ENCODE data around the gene RBKS. TPM values are rescaled to one million over a fixed set of nuclear protein-coding genes. Genes with fewer than 3 reads are reported as not detected.

Gene RBKS
- total and polyA plus RNA-seq, 2 of the 13 experiments (the other 11 are each of a cell fraction or from before 2014, with no cell fraction given): 7.7 to 8.3 TPM

GRCh38 chr2:27790796-27791195 is 99.4 kb downstream of the RBKS start:
- Histone ChIP-seq H2AFZ (ENCODE audit: low read length) (no peak overlapping the region), H3K9me3 (ENCODE audit: low read length) (no peaks in the 10 kb centered on the region), H4K20me1 (ENCODE audit: insufficient read depth, low read length) (no peaks in the 10 kb centered on the region), H3K9ac (ENCODE audit: insufficient read depth, low read depth, low read length) (no peak overlapping the region), H3K79me2 (ENCODE audit: insufficient read depth, low read length) (no peaks in the 10 kb centered on the region), H3K4me1 (ENCODE audit: insufficient read depth, low read length) (peaks cover 13% of the 10 kb centered on the region), H3K4me3 (replicated peaks in 1 of 3; ENCODE audit: insufficient read depth in 1 of 3, low read depth in 2 of 3, low read length in 3 of 3) (no peak overlapping the region), H3K36me3 (replicated peaks in 1 of 2; ENCODE audit: control insufficient read depth in 1 of 2, insufficient read depth in 2 of 2, low read length in 2 of 2) (no peaks in the 10 kb centered on the region), H3K4me2 (ENCODE audit: low read depth, low read length) (no peak overlapping the region), H3K27me3 (ENCODE audit: control insufficient read depth in 1 of 2, insufficient read depth in 2 of 2, low read length in 2 of 2) (no peaks in the 10 kb centered on the region), H3K27ac (ENCODE audit: extremely low read length, insufficient read depth, low read length) (no peak overlapping the region)
- TF ChIP-seq ZNF484 (CRISPR knock-in tag; IDR thresholded peaks at IDR 0.05; ENCODE audit: borderline replicate concordance, low read depth): no peak
- TF ChIP-seq HNRNPLL (IDR thresholded peaks at IDR 0.05; ENCODE audit: low read depth, low read length, poor library complexity, severe bottlenecking): no peak
- TF ChIP-seq ZNF232 (CRISPR knock-in tag; IDR thresholded peaks at IDR 0.05; ENCODE audit: borderline replicate concordance): no peak
- no peak for TF ChIP-seq PRPF4 (IDR thresholded peaks at IDR 0.05; ENCODE audit: low read depth, low read length, poor library complexity, severe bottlenecking)
- no peak for TF ChIP-seq SYNCRIP (IDR thresholded peaks at IDR 0.05; ENCODE audit: insufficient read depth, low read depth, low read length)
- no peak for TF ChIP-seq ZNF781 (CRISPR knock-in tag; IDR thresholded peaks at IDR 0.05; ENCODE audit: borderline replicate concordance, not compliant biosample characterization)
- no peak for TF ChIP-seq SNAI1 (CRISPR knock-in tag; IDR thresholded peaks at IDR 0.05; ENCODE audit: borderline replicate concordance)
- TF ChIP-seq HHEX (CRISPR knock-in tag; IDR thresholded peaks at IDR 0.05): no peak
- no peak for TF ChIP-seq BRF2 (CRISPR knock-in tag; IDR thresholded peaks at IDR 0.05)
- no peak for TF ChIP-seq TARDBP (CRISPR knock-in tag; IDR thresholded peaks at IDR 0.05)
- no peak for TF ChIP-seq DZIP1 (CRISPR knock-in tag; IDR thresholded peaks at IDR 0.05)
- TF ChIP-seq ZNF564 (CRISPR knock-in tag; IDR thresholded peaks at IDR 0.05): no peak
- no peak for TF ChIP-seq ZNF7 (CRISPR knock-in tag; IDR thresholded peaks at IDR 0.05)
- no peak for TF ChIP-seq HOXA9 (CRISPR knock-in tag; IDR thresholded peaks at IDR 0.05; ENCODE audit: borderline replicate concordance)
- no peak for TF ChIP-seq EEA1 (CRISPR knock-in tag; IDR thresholded peaks at IDR 0.05; ENCODE audit: borderline replicate concordance)
- no peak for TF ChIP-seq ATAD3A (CRISPR knock-in tag; IDR thresholded peaks at IDR 0.05)
- TF ChIP-seq RFX5 (IDR thresholded peaks at IDR 0.05; ENCODE audit: low read depth, low read length): no peak
- no TSS peak for BruUV-seq (replicated peaks)
- in situ Hi-C loops (cut with HindIII; ENCODE audit: extremely low pct_ligation_motif_present, low pct_unique_long_range_greater_than_20kb): no loop called here
- POLR2A ChIA-PET: no interaction called here
- FAIRE-seq: no peak
- intact Hi-C loops (cut with micrococcal nuclease; ENCODE audit: unreplicated experiment): no loop called here
- no peak for ATAC-seq
- CTCF ChIA-PET (ENCODE audit: low intra/inter-chr PET ratio, low total read pairs): no interaction called here
- DNase-seq (ENCODE audit: low spot score): no peak
- 98% methylated on average over 1 of the region's 1 CpG for WGBS (ENCODE audit: low lambda C conversion rate)

All from HepG2 (cell line).